Spleen (tissue), 7 donors: ENCODE results near the gene NLGN1.

Experiments
- POLR2A ChIP-seq, 3 donors: fragments of 450-650 bp; IDR thresholded peaks; one replicate each; pipeline ENCODE4 v1.5.1; 2017; ENCODE audit warnings: antibody characterized with exemption in 3 of 3, mild to moderate bottlenecking in 1 of 3
- POLR2AphosphoS5 ChIP-seq, 3 donors: sonication (generic); formaldehyde crosslinking; IDR thresholded peaks; one replicate each; pipeline ENCODE4 v1.5.1; 2017; ENCODE audit warnings: antibody characterized with exemption in 3 of 3
- TF ChIP-seq, protein P1 (sequence below), 11 experiments: fragments of 200-600 bp in 7 of 11; fragments of 450-650 bp in 4 of 11; sonication (generic) in 4 of 11; IDR thresholded peaks in 8 of 11; conservative IDR thresholded peaks in 3 of 11; 1 replicate in 7 of 11; 2 replicates in 4 of 11; pipeline versions ENCODE4 v1.4.0 to v1.8.0; 2016 to 2021; ENCODE audit warnings: antibody characterized with exemption in 11 of 11, inconsistent platforms in 4 of 11, mild to moderate bottlenecking in 1 of 11
- donor health status: DM: no; HTN: no; CAD: no; lungs with moderate emphysema.
- donor health status: DM: no; HTN: no; CAD: no.
- donor health status: DM: no; HTN: no; CAD: no.

DNA sequence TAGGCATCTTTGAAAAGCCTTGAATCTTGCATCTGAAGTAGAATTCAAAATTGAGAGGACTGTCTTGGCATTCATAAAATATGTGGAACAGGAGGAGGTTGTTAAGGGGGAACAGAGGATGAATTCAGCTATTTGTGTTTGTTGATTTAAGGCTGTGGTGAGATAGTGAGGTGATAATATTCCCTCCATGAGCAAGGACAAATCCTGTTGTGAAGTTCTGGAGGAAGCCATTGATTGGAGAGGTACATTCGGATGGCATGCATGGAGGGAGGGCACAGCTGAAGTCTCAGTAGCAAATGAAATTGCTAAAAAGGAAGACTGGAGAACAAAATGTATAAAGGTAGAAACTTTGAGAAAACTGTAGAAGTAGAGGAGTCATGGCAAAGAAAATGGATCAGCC lies 443.8 kb downstream of the NLGN1 start:
- TF ChIP-seq, protein P1, sequence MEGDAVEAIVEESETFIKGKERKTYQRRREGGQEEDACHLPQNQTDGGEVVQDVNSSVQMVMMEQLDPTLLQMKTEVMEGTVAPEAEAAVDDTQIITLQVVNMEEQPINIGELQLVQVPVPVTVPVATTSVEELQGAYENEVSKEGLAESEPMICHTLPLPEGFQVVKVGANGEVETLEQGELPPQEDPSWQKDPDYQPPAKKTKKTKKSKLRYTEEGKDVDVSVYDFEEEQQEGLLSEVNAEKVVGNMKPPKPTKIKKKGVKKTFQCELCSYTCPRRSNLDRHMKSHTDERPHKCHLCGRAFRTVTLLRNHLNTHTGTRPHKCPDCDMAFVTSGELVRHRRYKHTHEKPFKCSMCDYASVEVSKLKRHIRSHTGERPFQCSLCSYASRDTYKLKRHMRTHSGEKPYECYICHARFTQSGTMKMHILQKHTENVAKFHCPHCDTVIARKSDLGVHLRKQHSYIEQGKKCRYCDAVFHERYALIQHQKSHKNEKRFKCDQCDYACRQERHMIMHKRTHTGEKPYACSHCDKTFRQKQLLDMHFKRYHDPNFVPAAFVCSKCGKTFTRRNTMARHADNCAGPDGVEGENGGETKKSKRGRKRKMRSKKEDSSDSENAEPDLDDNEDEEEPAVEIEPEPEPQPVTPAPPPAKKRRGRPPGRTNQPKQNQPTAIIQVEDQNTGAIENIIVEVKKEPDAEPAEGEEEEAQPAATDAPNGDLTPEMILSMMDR (IDR thresholded peaks at IDR 0.05 in 8 of 11, conservative IDR thresholded peaks at IDR 0.05 in 3 of 11): no peak
- no peak for TF ChIP-seq POLR2A (IDR thresholded peaks at IDR 0.05)
- TF ChIP-seq POLR2AphosphoS5 (IDR thresholded peaks at IDR 0.05): no peak
